Measurements from ENCODE around the gene LXN.
"Not testable (repeated sequence)": the region's sequence is repeated elsewhere in the genome, so short reads cannot be mapped to it uniquely, and the experiment has no call there.

The LXN gene, protein sequence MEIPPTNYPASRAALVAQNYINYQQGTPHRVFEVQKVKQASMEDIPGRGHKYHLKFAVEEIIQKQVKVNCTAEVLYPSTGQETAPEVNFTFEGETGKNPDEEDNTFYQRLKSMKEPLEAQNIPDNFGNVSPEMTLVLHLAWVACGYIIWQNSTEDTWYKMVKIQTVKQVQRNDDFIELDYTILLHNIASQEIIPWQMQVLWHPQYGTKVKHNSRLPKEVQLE

DNA sequence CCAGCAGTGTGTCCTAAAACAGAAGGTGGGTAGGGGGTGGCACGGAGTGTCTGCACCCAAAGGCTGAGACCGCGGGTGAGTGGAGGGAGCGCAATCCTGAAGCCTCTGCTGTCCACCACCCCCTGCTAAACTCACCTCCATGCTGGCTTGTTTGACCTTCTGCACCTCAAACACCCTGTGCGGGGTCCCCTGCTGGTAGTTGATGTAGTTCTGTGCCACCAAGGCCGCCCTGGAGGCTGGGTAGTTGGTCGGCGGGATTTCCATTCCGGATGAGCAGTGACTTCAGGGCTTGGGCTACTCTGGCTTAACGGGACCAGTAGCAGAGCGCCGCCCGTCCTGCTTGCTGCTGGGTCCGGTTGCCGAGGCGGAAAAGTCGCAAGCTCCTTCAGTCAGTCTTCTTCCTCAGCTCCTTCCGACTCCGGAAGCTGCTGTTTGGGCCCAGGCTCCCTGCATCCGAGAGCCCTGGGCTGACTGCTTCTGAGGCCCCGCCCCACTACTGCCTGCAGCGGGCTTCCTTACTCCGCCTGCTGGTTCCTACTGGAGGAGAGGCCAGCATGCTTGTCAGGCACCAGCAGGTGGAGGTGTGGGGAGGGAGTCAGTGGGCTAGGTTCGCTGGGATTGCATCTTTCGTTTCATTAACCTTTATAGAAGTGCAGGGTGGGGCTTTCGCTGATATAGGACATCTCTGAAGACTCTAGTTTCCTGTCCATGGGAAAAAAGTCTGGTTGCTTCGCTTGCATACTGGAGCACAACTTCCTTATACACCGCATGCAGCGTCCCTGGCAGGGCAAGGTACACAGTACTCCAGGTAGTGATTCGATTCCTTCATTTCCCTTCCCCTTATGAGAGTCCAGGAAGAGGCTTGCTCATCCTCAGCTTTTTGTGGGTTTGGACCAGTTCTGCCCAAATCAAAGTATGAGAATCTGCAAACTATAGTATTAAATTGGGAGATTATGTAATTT is at the start of gene LXN:
Gene LXN (minus strand): TSS at position 434 of the 962 bp plus-strand sequence. CDS start 170 bp downstream, at position 264.
- peak; percentile 52 for DNase-seq (ENCODE audit: low read depth)

DNA sequence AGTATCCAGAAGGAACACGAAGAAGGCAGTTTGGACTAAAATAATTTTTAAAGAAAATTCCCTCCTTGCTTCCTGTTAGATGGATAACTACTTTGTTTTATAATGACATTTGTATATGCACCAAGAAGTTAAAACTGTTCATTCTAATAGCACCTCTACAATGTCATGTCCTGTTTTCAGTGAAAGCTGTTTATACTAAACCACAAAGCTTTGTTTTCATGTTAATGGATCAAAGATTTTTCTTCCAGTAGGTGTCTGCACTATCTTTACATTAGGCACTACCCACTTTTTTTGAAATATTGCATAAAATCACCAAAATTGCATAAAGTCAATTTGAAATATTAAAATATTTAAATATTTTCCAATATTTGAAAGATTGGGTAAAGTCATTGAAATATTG is 49.7 kb upstream of the LXN start:
- no peak for DNase-seq (ENCODE audit: low read depth)

- DNase-seq (ENCODE audit: low read depth), result no peak
Measured at GRCh38 chr3:158718490-158719170, 46.2 kb upstream of the LXN start.

DNA sequence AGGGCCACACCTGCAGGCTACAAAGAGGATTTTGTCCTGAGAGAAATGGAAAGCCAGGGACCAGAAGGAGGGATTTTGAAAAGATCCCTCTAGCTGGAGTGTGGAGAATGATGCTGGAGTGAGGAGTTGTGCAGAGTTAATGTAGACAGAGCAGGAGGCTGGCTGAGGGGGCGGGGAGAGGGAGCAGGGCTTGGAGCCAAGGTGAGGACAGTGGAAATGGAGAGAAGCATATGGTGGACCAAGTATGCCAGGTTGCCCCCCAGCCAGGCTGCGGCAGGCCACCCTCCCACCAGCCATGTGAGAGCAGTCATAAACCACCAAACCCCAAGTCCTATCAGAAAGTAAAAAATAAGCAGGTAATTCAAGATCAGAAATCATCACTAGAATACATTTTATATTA is 45.1 kb upstream of the LXN start:
- no peak for DNase-seq (ENCODE audit: low read depth)

GRCh38 chr3:158713094-158713499 is 40.6 kb upstream of the LXN start:
- no peak for DNase-seq (ENCODE audit: low read depth)

DNA sequence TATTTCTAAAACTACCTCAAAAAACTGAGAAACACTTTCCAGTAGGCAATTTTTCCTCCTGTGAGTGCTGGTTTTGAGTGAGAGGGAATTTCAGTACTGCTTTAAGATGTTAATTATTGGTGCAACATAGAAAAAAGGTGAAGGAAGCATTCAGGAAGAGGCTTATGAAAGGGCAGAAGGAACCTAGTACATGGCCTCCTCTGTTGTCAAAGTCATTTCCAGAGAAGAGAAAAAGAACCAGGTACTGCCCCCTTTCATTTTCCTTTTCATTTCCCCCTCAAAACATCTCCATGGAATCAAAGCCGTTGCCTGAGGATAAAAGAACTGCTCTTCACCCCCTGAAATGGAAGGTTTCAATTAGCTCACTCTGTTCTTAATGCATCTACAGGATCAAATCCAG is 40.0 kb upstream of the LXN start:
- no peak for DNase-seq (ENCODE audit: low read depth)

GRCh38 chr3:158711886-158712285 is 39.4 kb upstream of the LXN start:
- DNase-seq (ENCODE audit: low read depth), result no peak

DNA sequence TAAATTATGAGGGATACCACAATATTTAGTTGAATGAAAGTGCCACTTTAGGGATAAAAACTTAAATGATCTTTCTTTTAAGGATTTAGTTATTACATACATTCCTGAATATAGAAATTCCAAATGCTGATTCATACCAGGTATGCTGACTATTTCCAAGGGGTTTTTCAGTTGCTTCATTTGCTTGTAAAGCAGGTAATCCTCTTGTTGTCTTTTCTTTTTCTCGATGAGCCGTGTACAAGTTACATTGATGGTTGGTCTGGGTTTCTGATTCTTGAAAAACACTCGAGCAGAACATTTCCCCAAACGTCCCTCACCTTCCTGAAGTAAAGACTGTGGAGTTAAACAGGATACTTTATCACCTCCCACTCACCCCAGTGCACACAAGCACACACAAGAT is 38.2 kb upstream of the LXN start:
- DNase-seq (ENCODE audit: low read depth), result no peak

GRCh38 chr3:158709666-158710083 is 37.2 kb upstream of the LXN start:
- DNase-seq (ENCODE audit: low read depth), result no peak

GRCh38 chr3:158703566-158703965 is 31.1 kb upstream of the LXN start:
- no peak for DNase-seq (ENCODE audit: low read depth)

- no peak for DNase-seq (ENCODE audit: low read depth)
Measured at GRCh38 chr3:158702815-158703481, 30.5 kb upstream of the LXN start.

DNA sequence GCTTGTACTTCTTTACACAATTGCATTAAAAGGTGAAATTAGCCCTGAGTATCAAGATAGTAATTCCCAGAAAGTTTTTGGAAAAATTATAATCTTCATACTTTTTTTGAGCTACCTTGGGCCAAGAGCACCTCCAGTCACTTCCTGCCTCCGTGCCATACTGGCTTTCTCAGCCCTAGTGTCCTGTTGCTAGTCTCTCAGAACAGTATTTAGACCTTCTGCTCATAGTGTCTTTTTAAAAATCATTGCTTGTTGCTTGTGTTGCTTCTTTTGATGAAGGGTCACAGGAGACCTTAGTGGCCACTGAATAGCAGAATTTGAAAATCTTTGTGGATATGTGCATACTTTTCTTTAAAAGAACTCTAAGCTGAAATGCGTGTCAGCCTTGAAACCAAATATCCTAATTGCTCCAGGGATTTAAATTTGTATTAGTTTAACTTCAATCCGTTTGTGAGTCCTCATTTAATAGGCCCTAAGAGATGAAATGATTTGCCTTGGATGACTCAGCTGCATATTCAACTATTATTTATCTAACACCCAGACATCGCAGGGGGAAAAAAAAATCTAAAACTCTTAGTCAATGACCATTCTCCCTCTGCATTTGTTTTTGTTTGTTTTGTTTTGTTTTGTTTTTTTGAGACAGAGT is 29.1 kb upstream of the LXN start:
- no peak for DNase-seq (ENCODE audit: low read depth)

DNA sequence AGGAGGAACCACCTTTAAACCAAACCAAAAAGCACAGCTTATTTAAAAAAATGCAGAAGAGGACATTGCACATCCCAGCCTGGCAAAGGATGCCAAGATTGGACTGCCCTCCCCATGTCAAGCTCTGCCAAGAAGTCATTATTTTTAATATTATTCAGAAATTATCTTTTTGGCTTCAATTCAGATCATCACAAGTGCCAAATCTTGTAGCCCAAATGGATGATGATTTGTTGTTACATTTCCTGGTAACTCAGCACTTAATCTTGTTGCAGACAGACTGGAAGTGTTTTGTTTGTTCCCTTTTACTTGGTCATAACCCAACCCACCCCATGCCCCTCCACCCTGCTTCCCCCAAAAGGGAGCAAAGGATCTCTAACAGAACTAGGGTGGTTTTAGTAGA is 28.1 kb upstream of the LXN start:
- DNase-seq (ENCODE audit: low read depth), result no peak

DNA sequence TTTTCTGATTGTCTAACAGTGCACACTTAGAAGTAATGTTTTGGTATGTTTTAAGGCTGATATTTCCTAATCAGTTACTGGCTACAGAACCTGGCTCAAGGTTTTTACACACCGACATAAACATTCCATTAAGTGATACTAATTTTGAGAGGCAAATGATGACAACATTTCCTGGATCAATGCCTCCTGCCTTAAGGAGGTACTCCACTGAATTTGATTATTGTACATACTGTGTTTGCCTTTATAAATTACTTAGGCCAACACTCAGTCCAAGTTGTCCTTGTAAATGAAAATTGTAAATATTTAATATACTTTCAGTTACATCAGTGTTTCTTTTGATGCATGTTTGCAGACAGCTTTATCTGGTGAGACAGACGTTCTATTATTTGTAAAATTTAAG is 24.2 kb upstream of the LXN start:
- DNase-seq (ENCODE audit: low read depth), result no peak

- DNase-seq (ENCODE audit: low read depth), result not testable (repeated sequence)
Measured at GRCh38 chr3:158693866-158694456, 21.5 kb upstream of the LXN start.

DNA sequence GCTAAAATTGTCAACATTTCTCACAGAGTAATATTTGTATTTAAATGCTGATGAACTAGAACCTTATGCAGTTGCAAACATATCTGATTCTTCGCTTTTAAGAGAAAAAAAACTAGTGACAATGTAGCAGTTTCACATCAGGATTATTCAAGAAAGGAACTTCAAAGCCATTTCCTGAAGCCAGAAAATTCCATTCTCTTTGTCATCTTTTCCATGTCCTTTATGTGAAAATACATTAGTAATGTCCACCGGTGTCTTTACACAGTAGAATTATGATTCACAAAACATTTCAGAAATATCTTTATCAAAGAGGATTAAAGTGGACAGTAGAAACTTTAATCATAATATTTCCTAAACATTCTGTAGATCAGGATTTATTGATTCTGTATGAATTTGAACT is 12.7 kb upstream of the LXN start:
- DNase-seq (ENCODE audit: low read depth), result no peak

GRCh38 chr3:158683230-158683962 is 10.9 kb upstream of the LXN start:
- DNase-seq (ENCODE audit: low read depth), result no peak

- no peak for DNase-seq (ENCODE audit: low read depth)
Measured at GRCh38 chr3:158680861-158681260, 8.4 kb upstream of the LXN start.

DNA sequence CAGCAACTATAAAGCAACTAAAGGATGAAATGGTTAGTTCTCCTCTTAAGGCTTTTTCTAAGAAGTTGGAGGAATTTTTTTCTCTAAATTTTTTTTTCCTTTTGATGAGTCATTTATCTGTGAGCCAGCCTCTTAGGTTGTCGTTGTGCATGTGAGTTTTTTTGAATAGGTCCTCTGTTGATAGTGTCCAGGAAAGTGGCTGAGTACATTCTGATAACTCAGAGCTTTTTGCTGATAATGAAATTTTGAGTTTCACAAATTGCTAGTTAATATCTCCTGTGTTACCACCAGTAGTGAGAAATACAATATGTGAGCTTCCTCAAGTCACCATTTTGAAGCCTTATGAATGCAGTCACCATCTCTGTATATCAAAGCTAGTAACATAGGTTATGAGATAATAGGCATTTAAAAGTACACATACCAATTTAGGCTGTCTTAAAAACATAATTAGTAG is 7.1 kb upstream of the LXN start:
- no peak for DNase-seq (ENCODE audit: low read depth)

- DNase-seq (ENCODE audit: low read depth), result no peak
Measured at GRCh38 chr3:158678687-158679086, 6.2 kb upstream of the LXN start.

DNA sequence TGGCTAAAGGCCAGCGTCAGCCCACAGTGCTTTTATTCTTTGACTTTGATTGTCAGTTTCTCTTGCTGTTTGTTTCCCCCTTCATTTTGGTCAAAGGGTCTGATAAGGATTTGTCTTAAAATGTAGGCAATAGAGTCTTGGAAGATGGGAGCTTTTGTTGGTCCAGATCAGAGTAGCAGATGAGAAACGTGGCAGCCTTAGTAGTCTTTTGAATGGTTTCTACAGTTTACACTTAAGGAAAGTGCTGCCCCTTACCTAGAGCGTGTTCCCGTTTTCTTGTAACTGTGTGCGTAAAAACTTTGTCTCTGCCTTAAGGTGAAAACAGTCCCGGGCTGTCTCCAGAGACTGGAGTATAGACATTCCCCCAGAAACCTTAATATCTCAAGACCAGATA is 630 bp downstream of the LXN start:
- no peak for DNase-seq (ENCODE audit: low read depth)
